ENCODE measurements around the gene ZNF491. TPM values are rescaled to one million over a fixed set of nuclear protein-coding genes. Genes with fewer than 3 reads are reported as not detected.

Gene ZNF491
- total RNA-seq, 1 experiment from 2014 or later = 1.9 TPM

Other genes with a start within 250 kb of the ZNF491 start
- gene ELOF1, start 239.3 kb upstream of the ZNF491 start, total RNA-seq (2014; rRNA removed; shearing (Covaris generic)) = 62.6 and 108 TPM in 2 replicates
- gene ACP5, start 220.9 kb upstream of the ZNF491 start, total RNA-seq (2014; rRNA removed; shearing (Covaris generic)) = 1.7 and 2.1 TPM in 2 replicates
- 16.6 and 17.3 TPM in 2 replicates for gene ZNF627, start 201.0 kb upstream of the ZNF491 start, total RNA-seq (2014; rRNA removed; shearing (Covaris generic))
- gene ZNF823, start 59.6 kb upstream of the ZNF491 start, total RNA-seq (2014; rRNA removed; shearing (Covaris generic)) = 7.9 and 11.5 TPM in 2 replicates
- 5.4 and 8.6 TPM in 2 replicates for gene ZNF441, start 31.5 kb upstream of the ZNF491 start, total RNA-seq (2014; rRNA removed; shearing (Covaris generic))
- 6.7 and 6.8 TPM in 2 replicates for gene ZNF440, start 15.8 kb downstream of the ZNF491 start, total RNA-seq (2014; rRNA removed; shearing (Covaris generic))
- gene ZNF439, start 50.2 kb downstream of the ZNF491 start, total RNA-seq (2014; rRNA removed; shearing (Covaris generic)) = 11.1 and 12.3 TPM in 2 replicates
- 17.8 and 23.0 TPM in 2 replicates for gene ZNF69, start 89.3 kb downstream of the ZNF491 start, total RNA-seq (2014; rRNA removed; shearing (Covaris generic))
- gene ZNF700, start 126.6 kb downstream of the ZNF491 start, total RNA-seq (2014; rRNA removed; shearing (Covaris generic)) = 10.4 and 13.5 TPM in 2 replicates
- 1.1 and 4.7 TPM in 2 replicates for gene ZNF763, start 166.5 kb downstream of the ZNF491 start, total RNA-seq (2014; rRNA removed; shearing (Covaris generic))
- gene ZNF433, start 237.2 kb downstream of the ZNF491 start, total RNA-seq (2014; rRNA removed; shearing (Covaris generic)) = 3.5 and 6.7 TPM in 2 replicates

Data from RPMI7951 (cell line).